NCI-H524 (cell line): ENCODE results near the gene PARD6B.
"Not testable (repeated sequence)": the region's sequence is repeated elsewhere in the genome, so short reads cannot be mapped to it uniquely, and the experiment has no call there.

Source experiments
- DNase-seq, 2 experiments: peaks; one replicate each; lab custom pipeline; 2025; lab: John Stamatoyannopoulos, UW

PARD6B gene, protein sequence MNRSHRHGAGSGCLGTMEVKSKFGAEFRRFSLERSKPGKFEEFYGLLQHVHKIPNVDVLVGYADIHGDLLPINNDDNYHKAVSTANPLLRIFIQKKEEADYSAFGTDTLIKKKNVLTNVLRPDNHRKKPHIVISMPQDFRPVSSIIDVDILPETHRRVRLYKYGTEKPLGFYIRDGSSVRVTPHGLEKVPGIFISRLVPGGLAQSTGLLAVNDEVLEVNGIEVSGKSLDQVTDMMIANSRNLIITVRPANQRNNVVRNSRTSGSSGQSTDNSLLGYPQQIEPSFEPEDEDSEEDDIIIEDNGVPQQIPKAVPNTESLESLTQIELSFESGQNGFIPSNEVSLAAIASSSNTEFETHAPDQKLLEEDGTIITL

DNA sequence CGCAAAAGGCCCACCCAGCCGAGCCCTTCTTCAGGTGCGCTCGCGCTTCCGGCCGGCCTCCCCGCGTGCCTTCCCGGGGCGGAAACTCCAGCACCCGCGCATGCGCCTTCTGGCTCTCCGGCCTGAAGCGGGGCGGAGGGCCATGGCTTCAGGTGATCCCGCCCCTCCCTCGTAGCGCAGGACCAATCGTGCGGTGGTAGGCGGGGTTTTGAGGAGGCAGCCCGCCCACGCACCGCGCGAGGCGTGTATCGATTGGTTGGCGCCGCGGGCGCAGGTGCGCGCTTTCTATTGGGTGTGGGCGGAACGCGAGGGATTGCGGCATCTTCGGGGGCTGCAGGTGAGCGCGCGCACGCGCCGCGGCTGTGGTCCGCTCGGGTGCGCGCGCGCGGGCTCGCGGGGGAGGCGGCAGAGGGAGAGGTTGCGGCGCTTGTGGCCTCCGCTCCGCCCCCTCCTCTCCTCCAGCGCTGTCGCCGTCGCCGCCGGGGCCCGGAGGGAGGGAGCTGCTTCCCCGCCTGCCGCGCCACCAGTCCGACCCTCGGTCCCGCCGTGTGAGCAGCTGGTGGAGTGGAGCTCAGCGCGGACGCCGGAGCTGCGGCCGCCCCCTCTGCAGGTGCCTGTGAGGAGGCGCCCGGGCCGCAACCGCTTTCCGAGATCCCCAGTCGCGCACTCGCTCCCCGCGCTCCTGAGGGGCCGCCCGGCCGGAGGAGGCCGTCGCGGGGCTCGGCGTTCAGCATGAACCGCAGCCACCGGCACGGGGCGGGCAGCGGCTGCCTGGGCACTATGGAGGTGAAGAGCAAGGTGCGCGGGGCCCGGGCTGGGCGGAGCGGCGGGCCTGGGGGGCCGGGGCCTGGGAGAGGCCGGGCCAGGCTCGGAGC lies at the start of gene PARD6B:
TSS of gene PARD6B (plus strand) at position 526 of the 875 bp plus-strand sequence. CDS start at position 733, 207 bp downstream.
- peak; percentile 98 to 99 for DNase-seq

DNA sequence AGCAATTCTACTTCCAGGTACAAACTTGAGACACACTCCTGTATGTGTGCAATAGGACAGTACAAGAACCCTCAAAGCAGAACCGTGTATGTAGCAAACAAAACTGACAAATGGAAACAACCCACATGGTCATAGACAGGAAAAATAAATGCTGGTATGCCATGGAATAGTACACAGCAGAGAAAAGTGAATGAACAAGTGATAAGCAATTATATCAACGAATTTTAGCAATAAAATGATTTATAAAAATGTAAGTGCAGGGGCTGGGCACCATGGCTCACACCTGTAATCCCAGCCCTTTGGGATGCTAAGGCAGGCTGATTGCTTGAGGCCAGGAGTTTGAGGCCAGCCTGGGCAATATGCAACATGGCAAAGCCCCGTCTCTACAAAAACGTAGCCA lies 49.3 kb upstream of the PARD6B start:
- DNase-seq, result no peak

DNA sequence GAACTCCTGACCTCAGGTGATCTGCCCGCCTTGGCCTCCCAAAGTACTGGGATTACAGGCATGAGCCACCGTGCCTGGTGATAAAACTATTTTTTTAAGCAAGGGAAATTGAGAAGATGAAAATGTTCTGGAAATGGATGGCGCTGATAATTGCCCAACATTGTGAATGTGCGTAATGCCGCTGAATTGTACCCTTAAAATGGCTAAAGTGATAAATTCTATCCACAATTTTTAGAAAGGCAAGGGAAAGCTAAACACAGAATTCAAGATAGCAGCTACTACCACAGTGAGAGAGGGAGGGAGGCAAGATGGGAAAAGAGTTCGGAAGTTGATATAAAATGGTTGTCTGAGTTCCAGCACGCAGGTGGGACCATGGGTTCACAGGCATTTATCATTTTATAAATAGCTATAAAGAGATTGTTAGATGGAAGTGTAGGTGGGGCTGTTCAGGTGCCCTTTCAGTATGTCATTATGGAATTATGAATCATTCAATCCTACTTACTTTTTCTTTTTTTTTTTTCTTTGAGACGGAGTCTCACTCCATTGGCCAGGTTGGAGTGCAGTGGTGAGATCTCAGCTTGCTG lies 48.3 kb upstream of the PARD6B start:
- no peak for DNase-seq

DNA sequence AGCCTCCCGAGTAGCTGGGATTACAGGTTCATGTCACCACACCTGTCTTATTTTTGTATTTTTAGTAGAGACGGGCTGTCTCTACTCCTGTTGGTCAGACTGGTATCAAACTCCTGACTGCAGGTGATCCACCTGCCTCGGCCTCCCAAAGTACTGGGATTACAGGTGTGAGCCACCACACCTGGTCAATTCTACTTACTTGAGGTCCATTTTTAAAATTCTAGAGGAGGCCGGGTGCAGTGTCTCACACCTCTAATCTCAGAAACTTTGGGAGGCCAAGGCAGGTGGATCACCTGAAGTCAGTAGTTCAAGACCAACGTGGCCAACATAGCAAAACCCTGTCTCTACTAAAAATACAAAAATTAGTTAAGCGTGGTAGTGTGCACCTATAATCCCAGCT lies 47.8 kb upstream of the PARD6B start:
- DNase-seq, result no peak

DNA sequence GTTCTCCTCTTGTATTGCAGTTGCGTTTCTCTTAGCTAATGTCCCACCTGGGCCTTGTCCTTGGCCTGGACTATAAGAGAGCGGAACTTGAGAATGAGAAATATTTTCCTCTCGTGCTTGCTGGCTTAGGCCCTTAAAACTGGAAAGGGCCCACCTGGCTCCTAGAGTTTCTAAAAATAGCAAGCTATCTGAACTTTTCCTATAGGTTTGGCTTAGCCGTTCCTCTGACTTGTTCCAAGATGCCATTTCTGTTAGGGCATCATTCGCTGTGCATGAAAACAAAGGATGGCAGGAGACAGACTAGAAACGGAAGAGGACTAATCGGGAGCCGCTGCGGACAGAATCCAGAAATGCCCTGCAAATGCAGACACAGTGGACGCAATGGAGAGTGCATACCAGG lies 44.6 kb upstream of the PARD6B start:
- no peak for DNase-seq

DNA sequence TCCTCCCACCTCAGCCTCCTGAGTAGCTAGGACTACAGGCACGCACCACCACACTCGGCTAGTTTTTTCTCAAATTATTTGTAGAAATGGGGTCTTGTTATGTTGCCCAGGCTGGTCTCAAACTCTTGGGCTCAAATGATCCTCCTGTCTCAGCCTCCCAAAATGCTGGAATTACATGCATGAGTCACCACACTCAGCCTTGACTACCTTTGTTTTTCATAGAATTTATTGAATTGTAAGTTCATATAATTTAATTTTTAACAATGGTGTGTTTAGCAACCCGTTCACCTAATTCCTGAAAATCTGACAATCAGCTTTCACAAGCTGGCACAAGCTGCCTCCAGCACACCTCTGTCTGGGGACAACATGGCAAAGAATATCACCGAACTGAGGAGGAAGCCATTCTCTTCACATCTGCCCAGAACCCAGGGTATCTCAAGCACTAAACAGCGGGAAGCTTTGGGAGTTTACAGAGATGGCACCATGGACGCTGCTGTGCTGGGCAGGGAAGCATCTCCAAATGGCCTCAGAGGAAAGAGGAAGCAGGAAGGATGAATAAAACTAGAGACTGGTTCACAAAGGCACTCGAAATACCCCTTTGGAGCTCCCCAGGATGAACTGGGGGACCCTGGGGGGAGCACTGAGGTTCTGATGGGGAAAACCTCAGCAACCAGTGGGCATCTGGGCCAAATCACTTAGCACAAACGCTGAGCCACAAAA lies 43.0 kb upstream of the PARD6B start:
- no peak for DNase-seq

DNA sequence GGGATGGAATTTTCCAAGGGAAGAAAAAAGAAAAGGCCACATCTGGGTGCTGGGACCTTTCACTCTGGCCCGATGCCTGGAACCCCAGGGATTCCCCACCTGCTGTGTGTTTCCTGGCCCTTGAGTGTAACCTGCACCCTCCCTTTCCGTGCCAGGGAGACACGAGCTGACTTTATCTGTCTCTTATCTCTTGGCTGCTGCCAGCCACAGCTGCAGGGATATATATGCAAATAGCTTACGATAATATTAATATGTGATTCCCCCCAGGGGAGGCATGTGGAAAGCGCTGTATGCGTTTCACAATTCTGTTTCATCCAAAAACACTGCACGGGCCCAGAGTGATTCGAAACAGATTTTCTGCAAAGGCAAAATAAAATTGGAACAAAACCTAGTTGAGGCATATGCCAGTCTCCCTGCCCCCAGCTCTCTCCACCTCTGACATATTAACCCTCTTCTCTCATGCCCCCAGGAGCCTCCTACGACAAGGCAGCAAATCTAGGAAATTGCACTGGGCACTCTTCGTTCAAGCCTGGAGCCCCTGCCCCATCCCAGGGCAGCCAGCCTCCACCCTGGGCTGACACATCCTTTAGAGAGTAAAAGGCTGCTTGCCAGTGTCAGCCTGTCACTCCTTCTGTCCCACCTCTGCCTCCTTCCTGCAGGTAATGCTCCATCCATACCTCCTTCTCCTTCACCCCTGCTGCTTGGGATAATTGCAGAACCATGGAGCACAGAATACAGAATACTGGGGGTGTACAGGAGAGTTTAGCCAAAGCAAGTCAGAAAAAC lies 41.3 kb upstream of the PARD6B start:
- DNase-seq, result peak in 1 of 2 experiments; percentile 37

DNA sequence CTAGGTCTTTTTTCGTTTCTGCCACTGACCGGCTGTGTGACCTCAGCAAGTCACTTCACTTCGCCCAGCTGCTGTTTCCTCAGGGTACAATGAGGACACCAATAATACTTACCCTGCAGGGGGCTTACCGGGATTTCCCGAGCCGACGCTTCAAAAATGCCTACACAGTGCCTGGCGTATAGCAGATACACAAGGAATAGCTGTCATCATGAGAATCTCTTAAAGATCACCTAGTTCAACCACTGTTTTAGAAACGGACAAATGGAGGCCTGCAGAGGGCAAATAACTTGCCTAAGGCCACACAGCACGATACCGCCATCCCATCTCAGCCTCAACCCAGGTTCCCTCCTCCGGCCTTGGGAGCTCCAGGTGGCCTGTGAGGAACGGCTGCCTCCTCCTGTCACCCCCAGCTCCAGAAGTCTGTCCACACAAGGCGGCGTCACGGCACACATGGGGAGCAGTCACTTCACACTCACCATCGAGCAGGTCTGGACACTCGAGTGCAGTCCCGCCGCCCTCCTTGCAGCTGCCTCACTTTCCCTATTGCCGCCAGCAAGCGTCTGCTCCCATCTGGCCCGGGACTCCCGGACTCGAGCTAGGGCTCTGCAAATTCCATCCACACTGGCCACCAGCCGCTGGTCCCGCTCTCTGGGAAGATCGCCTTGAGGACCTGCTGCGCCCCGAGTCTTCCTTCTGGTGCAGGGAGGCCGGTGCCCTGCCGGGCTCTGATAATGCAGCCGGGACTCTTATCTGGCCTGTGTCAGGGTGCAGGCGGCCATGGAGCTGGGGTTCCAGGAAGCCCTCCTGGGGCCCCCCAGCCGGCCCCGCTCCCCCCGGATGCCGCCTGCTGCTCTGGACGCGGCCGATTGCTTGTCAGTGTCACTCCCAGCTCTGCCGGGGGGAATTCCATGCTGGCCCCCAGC lies 40.5 kb upstream of the PARD6B start, which contains the start of gene RIPOR3:
TSS of gene RIPOR3 (minus strand) at position 893 of the 923 bp plus-strand sequence. CDS start at position 479, 414 bp downstream.
- DNase-seq, result peak; percentile 30 to 54

DNA sequence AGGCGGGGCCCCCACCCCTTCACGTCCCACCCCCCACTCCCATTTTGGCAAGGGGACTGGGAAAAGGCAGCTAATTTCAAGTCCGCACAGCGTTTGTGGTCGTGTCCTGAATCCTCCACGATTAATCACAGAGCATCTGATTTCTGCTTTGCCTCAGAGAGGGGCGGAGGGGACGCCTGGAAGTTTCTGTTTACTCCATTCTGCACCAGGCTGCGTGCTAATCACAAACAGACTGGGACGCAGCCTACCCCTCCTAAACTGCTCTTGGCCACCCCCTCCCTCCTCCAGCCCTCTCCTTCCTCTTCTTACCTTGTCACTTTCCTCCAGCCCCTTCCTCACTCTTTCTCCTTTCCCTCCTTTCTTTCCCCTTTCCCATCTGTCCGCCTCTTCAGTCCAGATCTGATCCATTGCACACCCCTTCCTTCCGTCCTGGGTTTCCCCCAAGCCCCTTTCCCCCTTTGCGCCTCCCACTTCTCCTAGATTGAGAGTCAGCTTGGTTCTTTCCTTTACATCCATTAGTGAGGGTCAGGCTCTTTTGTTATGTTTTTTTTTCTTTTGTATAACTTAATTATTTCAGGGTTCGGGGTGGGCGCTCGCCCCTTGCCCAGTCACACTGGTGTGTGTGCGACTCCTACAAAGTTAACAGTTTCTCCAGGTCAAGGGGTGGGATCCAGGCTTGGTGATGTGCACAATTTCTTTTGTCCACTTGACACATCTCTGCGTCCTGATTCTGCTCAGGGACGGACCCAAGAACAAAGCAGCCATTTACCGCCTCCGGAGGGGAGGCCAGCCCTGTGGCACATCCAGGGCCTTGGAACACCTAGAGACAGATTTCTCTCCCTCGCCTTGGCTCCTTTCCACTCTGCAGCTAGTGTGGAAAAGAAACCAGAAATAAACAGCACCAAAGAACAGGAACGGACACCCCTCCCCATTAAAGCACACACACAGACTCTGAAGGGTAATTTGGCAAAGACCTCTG lies 39.5 kb upstream of the PARD6B start:
- DNase-seq, result no peak

DNA sequence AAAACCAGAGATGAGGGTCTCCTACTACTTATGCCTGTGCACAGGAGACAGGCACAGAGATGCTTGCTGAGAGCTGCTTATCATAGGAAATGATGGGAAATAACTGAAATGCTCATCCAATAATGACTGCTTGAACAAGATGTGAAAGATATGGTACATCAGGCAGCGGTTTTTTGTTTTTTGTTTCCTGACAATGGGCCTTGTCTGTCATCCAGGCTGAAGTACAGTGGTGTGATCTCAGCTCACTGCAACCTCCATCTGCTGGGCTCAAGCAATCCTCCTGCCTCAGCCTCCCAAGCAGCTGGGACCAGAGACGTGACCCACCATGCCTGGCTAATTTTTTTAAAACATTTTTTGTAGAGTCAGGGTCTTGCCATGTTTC lies 38.8 kb upstream of the PARD6B start:
- DNase-seq, result no peak

DNA sequence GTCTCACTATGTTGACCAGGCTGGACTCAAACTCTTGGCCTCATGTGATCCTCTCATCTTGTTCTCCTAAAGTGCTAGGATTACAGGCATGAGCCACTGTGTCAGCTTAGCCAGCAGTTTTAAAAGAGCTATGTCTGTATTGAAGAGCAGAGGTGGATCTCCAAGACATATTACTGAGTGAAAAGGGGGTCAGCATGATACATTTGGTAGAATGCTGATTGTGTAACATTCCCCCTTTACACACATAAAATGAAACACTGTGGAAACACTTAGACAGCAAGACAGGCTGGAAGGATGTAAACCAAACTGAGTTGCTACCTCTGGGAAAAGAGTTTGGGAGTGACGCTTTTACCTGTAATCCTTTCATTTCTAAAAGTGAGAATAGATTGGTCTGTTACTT lies 38.4 kb upstream of the PARD6B start:
- no peak for DNase-seq

DNA sequence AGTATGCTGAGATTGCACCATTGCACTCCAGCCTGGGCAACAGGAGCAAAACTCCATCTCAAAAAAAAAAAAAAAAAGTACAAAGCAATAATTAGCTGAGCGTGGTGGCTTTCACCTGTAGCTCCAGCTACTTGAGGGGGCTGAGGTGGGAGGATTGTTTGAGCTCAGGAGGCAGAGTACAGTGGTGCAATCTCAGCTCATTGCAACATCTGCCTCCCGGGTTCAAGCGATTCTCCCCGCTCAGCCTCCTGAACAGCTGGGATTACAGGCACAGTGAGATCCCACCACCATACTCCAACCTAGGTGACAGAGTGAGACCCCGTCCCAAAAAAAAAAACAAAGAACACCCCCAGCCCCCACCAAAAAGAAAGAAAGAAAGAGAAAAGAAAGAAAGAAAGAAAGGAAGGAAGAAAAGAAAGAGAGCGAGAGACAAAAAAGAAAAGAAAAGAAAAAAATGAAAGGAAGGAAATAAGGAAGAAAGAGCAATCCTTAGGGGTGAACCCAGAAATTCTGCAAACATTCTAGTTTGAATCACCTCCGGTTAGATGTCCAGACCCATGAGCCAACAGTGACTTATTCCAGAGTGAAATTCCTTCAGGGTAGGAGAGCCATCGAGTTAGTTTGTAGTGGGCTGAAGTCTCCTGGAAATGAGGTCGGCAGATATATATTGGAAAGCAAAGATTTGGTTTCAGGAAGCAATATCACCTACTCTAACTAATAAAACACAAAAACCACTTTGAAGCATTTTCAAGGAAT lies 36.8 kb upstream of the PARD6B start:
- no peak for DNase-seq

DNA sequence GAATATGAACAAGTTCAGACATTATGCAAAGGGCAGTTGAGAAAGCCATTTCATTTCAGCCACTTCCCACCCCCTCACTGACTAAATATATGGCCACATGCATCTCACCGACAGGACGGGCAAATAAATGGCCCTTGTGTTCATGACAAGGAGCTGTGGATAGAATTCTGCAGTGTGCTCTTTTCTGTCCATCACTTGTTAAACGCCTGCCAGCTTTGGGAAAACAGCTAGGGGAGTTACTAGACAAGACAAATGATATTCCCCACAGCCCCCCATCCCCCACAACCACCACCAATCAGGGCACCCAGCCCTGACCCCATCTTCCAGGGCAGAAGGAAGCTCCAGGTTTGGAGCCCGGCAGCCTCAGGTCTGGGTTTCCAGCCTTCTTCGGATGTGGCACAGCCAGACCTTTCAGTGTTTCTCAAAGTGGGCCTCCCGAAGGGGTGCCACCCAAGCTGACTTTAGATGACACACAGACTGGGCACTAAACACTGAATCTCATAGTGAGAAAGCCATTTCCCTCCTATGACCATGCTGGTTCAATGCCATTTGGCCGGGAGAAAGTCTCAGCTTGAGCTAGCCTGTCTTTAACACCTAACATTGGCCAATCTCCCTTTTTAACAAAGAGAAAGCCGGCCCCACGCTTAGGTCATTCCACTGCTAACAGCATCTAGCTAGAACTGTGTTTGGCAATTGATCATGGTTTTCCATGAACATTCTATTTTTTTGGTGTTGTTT lies 36.1 kb upstream of the PARD6B start:
- DNase-seq, result no peak

DNA sequence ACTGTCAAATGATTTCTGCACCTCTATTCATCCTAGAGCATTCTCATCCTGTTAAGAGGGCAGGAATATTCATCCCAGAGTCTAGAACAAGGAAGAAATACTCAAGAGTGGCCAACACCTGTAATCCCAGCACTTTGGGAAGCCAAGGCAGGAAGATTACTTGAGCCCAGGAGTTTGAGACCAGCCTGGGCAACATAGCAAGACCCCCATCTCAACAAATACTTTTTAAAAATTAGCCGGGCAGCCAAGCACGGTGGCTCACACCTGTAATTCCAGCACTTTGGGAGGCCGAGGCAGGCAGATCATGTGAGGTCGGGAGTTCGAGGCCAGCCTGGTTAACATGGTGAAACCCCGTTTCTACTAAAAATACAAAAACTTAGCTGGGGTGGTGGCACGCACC lies 33.1 kb upstream of the PARD6B start:
- DNase-seq, result not testable (repeated sequence)

DNA sequence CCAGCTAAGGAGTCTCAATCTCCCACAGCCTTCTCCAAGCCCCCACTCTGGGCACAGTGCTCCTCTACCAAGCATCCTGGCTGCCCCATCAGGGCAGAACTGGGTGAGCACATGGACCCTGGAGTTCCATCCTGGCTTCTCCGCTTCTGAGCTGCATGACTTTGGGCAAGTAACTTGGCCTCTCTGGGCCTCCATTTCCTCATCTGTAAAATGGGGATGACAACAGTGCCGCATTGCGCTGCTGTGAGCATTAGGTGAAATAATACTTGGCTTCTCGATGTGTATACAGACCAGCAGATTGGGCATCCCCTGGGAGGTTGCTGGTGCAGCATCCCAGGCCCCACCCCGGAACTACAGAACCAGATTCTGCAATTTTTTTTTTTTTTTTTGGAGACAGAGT lies 31.7 kb upstream of the PARD6B start:
- no peak for DNase-seq

DNA sequence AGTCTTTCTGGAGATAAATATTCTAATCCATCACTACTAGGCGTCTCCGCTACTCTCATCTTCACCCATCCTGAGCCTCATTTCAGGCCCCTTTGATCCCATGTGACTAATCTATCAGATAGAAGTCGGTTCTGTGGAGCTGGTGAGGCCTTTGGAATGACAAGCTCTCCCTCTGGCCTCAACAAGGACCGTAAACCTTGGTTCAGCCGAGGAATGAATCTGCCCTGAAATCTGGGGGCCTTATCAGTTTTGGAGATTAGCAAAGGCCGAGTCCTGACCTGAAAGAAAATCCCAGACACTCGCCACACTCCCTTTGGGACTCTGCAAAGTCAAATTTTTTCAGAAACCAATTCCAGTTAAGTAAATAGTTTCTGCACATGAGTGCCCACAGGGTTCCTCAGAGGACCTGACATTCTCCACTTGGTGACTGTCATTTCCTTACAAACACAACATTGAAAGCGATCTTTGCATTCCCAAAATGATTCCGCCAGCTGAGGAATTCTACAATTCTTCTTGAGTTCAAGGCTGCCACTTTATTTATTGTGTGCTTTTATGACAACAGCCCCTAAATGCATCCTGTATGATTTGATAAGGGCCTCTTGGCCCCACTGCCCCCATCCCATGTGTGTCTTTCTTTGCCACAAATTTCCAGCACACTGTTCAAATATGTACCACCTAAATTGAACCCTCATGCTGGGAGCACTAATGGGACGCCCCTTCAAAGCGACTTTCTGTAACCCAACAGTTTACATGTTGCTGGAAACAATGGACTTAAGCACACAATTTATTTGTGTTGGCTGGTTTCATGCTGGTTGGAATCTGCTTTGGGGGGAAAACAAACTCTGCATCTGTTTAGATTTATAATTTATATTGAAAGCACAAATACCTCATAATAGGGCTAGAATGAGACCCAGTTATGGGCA lies 30.1 kb upstream of the PARD6B start:
- DNase-seq, result no peak
